Measurements from ENCODE around the gene TPCN2.

- TF ChIP-seq TAF1 (IDR thresholded peaks at IDR 0.05; ENCODE audit: borderline replicate concordance, insufficient read depth, low read length) (no peak), POLR2AphosphoS5 (IDR thresholded peaks at IDR 0.05; ENCODE audit: low read depth, low read length) (no peak), FOXP2 (optimal IDR thresholded peaks at IDR 0.05; ENCODE audit: borderline replicate concordance, extremely low read depth, extremely low read length, insufficient read depth) (no peak)
Observed at GRCh38 chr11:69130654-69131053, 81.9 kb downstream of the TPCN2 start.

All from PFSK-1 (cell line).